HEK293 (cell line): ENCODE results near the gene ZXDC.

Experiments used
- BCL11A ChIP-seq: fragments of 450-650 bp; formaldehyde crosslinking; IDR thresholded peaks from 2 replicates; pipeline ENCODE4 v1.5.1; 2016; ENCODE audit warnings: low read depth, missing biosample characterization, missing genetic modification characterization
- ELK4 ChIP-seq: IDR thresholded peaks from 2 replicates; pipeline ENCODE4 v1.6.1; 2011; ENCODE audit warnings: mild to moderate bottlenecking, low read depth, low read length, borderline replicate concordance
- KLF1 ChIP-seq: fragments of 450-650 bp; formaldehyde crosslinking; IDR thresholded peaks from 2 replicates; pipeline ENCODE4 v1.5.1; 2016; ENCODE audit warnings: missing biosample characterization, missing genetic modification characterization
- OSR2 ChIP-seq: fragments of 450-650 bp; formaldehyde crosslinking; IDR thresholded peaks from 2 replicates; pipeline ENCODE4 v1.5.1; 2016; ENCODE audit warnings: missing biosample characterization, missing genetic modification characterization
- PRDM10 ChIP-seq: fragments of 450-650 bp; formaldehyde crosslinking; IDR thresholded peaks from 2 replicates; pipeline ENCODE4 v1.5.1; 2016; ENCODE audit warnings: missing biosample characterization, missing genetic modification characterization
- REPIN1 ChIP-seq: fragments of 450-650 bp; formaldehyde crosslinking; IDR thresholded peaks from 2 replicates; pipeline ENCODE4 v1.5.1; 2017; ENCODE audit warnings: missing biosample characterization, missing genetic modification characterization, low read depth
- ZBTB6 ChIP-seq: fragments of 450-650 bp; formaldehyde crosslinking; IDR thresholded peaks from 2 replicates; pipeline ENCODE4 v1.5.1; 2017; ENCODE audit warnings: missing biosample characterization, missing genetic modification characterization
- ZIC2 ChIP-seq: fragments of 450-650 bp; formaldehyde crosslinking; IDR thresholded peaks from 2 replicates; pipeline ENCODE4 v1.5.1; 2016; ENCODE audit warnings: missing biosample characterization, missing genetic modification characterization
- ZNF114 ChIP-seq: fragments of 450-650 bp; formaldehyde crosslinking; IDR thresholded peaks from 2 replicates; pipeline ENCODE4 v1.5.0; 2017; ENCODE audit warnings: missing biosample characterization, missing genetic modification characterization
- ZNF138 ChIP-seq: fragments of 450-650 bp; formaldehyde crosslinking; IDR thresholded peaks from 2 replicates; pipeline ENCODE4 v1.5.1; 2016; ENCODE audit warnings: missing biosample characterization, missing genetic modification characterization, borderline replicate concordance
- ZNF174 ChIP-seq: fragments of 450-650 bp; formaldehyde crosslinking; IDR thresholded peaks from 2 replicates; pipeline ENCODE4 v1.5.0; 2017; ENCODE audit warnings: missing biosample characterization, mild to moderate bottlenecking, missing genetic modification characterization
- ZNF239 ChIP-seq: fragments of 450-650 bp; formaldehyde crosslinking; IDR thresholded peaks from 2 replicates; pipeline ENCODE4 v1.5.1; 2016; ENCODE audit warnings: missing biosample characterization, missing genetic modification characterization
- ZNF280D ChIP-seq: fragments of 450-650 bp; formaldehyde crosslinking; IDR thresholded peaks from 2 replicates; pipeline ENCODE4 v1.5.1; 2016; ENCODE audit warnings: missing biosample characterization, missing genetic modification characterization
- ZNF473 ChIP-seq: fragments of 450-650 bp; formaldehyde crosslinking; IDR thresholded peaks from 2 replicates; pipeline ENCODE4 v1.5.1; 2017; ENCODE audit warnings: missing biosample characterization, missing genetic modification characterization
- ZNF48 ChIP-seq: fragments of 450-650 bp; formaldehyde crosslinking; IDR thresholded peaks from 2 replicates; pipeline ENCODE4 v1.5.1; 2016; ENCODE audit warnings: missing biosample characterization, missing genetic modification characterization
- ZNF571 ChIP-seq: fragments of 450-650 bp; formaldehyde crosslinking; IDR thresholded peaks from 2 replicates; pipeline ENCODE4 v1.5.0; 2017; ENCODE audit warnings: missing biosample characterization, missing genetic modification characterization
- ZNF580 ChIP-seq: fragments of 450-650 bp; formaldehyde crosslinking; IDR thresholded peaks from 2 replicates; pipeline ENCODE4 v1.5.1; 2016; ENCODE audit warnings: missing biosample characterization, missing genetic modification characterization
- ZNF600 ChIP-seq: fragments of 450-650 bp; formaldehyde crosslinking; IDR thresholded peaks from 2 replicates; pipeline ENCODE4 v1.5.1; 2016; ENCODE audit warnings: missing biosample characterization, missing genetic modification characterization
- ZNF664 ChIP-seq: fragments of 450-650 bp; formaldehyde crosslinking; IDR thresholded peaks from 2 replicates; pipeline ENCODE4 v1.5.1; 2016; ENCODE audit warnings: missing biosample characterization, missing genetic modification characterization
- ZNF707 ChIP-seq: fragments of 450-650 bp; formaldehyde crosslinking; IDR thresholded peaks from 2 replicates; pipeline ENCODE4 v1.5.1; 2016; ENCODE audit warnings: missing biosample characterization, missing genetic modification characterization
- ZNF830 ChIP-seq: fragments of 450-650 bp; IDR thresholded peaks from 2 replicates; pipeline ENCODE4 v1.5.0; 2018; ENCODE audit warnings: missing biosample characterization, missing genetic modification characterization, low read depth, mild to moderate bottlenecking, moderate library complexity
- ZXDB ChIP-seq: fragments of 450-650 bp; formaldehyde crosslinking; IDR thresholded peaks from 2 replicates; pipeline ENCODE4 v1.5.1; 2016; ENCODE audit warnings: missing biosample characterization, missing genetic modification characterization

ZXDC gene

GRCh38 chr3:126473292-126474168 lies 2.2 kb downstream of the ZXDC start (continued):
- TF ChIP-seq ELK4 (no peak), KLF1 (tag by site-specific recombination) (no peak), ZNF280D (no peak), ZNF830 (tag by site-specific recombination) (no peak), ZNF239 (tag by site-specific recombination) (no peak), ZIC2 (tag by site-specific recombination) (no peak), ZNF138 (tag by site-specific recombination) (no peak), ZNF473 (tag by site-specific recombination) (no peak), ZNF571 (tag by site-specific recombination) (no peak), ZXDB (tag by site-specific recombination) (no peak), ZNF664 (tag by site-specific recombination) (peak; percentile 69), ZNF174 (tag by site-specific recombination) (no peak), ZNF600 (tag by site-specific recombination) (peak; percentile 65), ZBTB6 (tag by site-specific recombination) (no peak), ZNF707 (tag by site-specific recombination) (no peak), ZNF114 (tag by site-specific recombination) (no peak), BCL11A (no peak), REPIN1 (tag by site-specific recombination) (no peak), ZNF580 (tag by site-specific recombination) (no peak), ZNF48 (tag by site-specific recombination) (no peak), OSR2 (tag by site-specific recombination) (no peak), PRDM10 (tag by site-specific recombination) (peak; percentile 98)
- TF ChIP-seq, all 188 proteins: peak for 6
